OCI-LY3 (cell line): ENCODE data around the gene ADCY3.

ENCODE experiments used
- EZH2phosphoT487 ChIP-seq: fragments of 200-600 bp; shearing (Covaris generic); IDR thresholded peaks from 2 replicates; pipeline ENCODE4 v1.6.1; 2018; ENCODE audit warnings: antibody characterized with exemption, mixed run types, low read depth
- TF ChIP-seq, protein P1 (sequence below): fragments of 200-600, 300-600 bp; sonication (generic); IDR thresholded peaks from 2 replicates; pipeline ENCODE4 v1.5.1; 2014; ENCODE audit warnings: antibody characterized with exemption, low read length, low read depth

DNA sequence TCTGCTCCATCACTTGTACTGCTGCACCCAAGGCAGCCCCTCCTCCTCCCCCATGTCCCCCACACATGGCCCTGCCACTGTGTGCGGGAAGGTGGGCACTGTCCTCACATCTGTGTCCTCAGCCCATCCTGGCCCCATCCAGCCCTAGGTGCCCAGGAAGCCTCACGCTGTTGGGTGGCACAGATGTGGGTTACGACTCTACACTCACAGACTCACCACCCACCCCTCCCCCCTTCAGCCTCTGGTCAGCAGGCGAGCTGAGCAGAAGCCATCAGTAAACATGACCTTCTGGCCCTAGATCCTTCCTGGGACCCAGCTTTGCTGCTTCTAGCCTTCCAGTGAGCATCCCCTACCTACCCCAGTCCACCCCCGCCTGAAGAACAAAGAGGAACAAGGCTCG lies 43.0 kb downstream of the ADCY3 start:
- TF ChIP-seq, protein P1, sequence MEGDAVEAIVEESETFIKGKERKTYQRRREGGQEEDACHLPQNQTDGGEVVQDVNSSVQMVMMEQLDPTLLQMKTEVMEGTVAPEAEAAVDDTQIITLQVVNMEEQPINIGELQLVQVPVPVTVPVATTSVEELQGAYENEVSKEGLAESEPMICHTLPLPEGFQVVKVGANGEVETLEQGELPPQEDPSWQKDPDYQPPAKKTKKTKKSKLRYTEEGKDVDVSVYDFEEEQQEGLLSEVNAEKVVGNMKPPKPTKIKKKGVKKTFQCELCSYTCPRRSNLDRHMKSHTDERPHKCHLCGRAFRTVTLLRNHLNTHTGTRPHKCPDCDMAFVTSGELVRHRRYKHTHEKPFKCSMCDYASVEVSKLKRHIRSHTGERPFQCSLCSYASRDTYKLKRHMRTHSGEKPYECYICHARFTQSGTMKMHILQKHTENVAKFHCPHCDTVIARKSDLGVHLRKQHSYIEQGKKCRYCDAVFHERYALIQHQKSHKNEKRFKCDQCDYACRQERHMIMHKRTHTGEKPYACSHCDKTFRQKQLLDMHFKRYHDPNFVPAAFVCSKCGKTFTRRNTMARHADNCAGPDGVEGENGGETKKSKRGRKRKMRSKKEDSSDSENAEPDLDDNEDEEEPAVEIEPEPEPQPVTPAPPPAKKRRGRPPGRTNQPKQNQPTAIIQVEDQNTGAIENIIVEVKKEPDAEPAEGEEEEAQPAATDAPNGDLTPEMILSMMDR = no peak
- TF ChIP-seq EZH2phosphoT487 = no peak
